ACHN (cell line): Measurements from ENCODE around the gene KCNB1.

ENCODE experiments used
- DNase-seq: peaks from one replicate; pipeline ENCODE4 v3.0.0-alpha.2; 2015
- in situ Hi-C: cut with HindIII; loops from 2 replicates; pipeline ENCODE4 v1.10.0; 2017; ENCODE audit warnings: low sequenced_read_pairs, low pct_ligation_motif_present, low pct_unique_long_range_greater_than_20kb

KCNB1 gene

DNA sequence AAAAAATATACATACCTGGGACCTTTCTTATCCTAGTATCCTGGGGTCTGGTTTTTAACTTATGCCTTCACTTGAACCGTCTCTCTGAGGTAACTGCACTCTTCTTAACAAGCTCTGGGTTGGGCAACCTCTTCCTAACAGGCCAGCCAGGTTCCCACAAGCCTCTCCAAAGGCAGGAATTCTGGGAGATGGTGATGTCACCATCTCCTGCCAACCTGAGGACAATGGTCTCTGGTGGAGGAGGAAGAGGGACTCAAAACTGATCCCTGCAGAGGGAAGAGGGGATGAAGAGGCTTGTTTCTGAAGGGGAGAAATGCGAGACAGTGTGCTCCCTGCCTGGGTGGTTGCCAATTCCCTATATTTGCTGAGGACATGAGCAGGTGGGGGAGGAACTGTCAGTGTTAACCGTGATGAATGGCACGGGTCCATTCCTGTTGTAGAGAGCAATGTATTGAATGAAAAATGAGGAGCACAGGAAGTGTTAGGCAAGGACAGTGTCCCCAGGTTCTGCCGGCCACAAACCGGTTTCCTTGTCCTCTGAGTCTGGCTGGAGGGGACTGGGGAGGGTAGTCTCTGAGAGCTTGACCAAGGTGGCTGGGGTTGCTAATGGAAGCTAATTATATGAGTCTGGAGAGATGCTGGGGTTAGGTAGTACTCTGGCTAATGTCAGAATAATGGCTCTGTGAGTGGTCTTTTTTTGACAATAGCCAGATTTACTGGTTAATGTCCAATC, 95.5 kb downstream of the KCNB1 start:
- DNase-seq, result no peak
- in situ Hi-C loops, result no loop called here

DNA sequence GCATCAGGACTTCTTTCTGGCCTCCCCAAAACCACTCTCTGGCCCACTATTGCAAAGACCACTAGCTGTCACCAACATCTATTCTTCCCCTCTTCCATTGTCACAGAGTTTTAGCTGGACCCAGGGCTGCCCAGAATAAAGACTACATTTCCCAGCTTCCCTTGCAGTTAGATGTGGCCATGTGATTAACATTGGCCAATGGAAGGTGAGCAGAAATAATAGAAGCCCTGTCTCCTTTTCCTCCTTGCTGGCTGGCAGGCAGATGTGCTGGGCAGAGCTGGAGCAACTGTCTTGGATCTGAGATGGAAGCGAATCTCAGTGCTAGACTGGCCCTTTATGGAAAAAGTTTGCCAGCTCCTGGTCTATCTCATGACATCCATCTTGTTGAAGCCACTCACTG, 97.0 kb downstream of the KCNB1 start:
- peak; percentile 26 for DNase-seq
- in situ Hi-C loops, result no loop called here

DNA sequence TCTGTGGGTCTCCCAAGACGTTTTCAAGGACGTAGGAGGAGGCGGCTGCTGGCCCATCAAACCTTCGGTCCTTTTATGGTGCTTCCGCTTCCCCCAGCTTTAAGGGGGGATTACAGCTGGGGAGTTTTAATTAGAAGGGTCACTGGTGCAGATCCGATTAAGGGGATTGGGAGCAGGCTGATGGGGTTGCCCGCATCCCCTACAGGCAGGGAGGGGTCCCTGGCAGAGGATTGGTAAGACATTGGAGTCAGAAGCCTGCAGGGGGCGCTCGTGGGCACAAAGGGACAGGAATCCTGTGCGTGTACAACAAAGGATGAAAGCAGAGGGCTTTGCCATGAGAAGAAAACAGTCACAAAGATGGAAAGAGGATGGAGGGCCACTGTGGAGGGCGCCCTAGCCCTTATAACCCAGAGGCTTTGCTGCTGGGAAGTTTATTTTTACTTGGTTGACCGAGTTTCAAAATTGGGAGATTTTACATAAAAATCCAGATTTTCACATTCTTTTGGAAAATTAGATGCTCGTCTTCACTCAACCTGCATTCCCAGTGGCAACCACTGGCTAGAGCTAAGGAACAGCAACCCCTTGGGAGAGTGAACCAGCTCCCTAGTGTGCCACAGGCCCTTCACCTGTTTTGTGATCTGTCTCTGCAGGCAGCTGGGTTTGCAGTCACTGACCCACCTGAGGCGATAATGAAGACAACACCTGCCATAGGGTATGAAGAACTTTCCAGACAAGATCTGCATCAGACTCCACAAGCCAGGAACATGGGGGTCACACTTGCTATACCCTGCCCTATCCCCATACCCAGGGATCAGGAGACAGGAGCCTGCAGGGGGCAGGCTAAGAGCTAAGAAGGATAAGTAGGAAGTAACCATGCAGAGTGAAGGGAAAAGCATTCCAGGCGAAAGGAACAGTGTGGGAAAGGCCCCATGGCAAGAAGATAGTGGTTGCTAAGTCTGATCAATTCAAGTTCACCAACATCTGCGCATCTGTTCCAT, 97.7 kb downstream of the KCNB1 start:
- DNase-seq, result peak; percentile 68
- in situ Hi-C loops, result no loop called here

DNA sequence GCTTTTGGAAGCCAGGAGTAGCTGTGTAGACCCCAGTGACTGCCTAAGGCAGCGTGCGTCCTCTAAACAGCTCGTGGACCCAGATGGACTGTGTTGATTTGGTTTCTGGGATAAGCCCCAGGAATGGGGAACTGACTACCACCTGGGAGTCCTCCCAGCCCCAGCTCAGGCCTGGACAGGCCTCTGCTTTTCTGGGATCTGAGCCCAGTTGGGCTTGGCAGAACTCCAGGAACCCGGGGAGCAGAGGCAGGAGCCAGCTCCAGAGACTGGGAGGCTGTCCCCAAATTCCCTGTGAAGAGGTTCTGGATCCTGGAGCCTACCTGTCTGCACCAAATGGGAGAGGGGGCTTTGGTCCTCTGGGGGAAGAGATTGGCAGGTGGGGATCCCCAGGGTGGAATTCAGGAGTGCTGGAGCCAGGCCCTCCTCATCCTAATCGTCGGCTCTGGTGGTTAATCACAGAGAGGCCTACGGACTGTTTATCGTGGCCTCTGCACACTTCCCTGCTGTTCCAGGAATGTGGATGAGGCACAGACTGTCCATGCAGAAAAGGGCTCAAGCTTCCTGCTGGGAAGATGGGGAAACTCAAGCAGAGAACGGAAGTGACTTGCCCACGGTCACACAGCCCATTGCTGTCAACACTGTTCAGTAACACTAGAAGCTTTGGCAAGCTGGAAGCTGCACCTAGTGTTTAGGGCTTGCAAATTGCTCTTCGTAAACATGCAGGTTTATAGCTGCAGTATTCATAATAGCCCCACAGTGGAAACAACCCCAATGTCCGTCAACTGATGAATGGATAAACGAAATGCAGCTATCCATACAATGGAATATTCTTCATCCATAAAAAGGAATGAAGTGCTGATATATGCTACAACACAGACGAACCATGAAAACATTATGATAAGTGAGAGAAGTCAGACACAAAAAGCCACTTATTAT, 100.6 kb downstream of the KCNB1 start:
- in situ Hi-C loops, result no loop called here
- peak; percentile 66 for DNase-seq

DNA sequence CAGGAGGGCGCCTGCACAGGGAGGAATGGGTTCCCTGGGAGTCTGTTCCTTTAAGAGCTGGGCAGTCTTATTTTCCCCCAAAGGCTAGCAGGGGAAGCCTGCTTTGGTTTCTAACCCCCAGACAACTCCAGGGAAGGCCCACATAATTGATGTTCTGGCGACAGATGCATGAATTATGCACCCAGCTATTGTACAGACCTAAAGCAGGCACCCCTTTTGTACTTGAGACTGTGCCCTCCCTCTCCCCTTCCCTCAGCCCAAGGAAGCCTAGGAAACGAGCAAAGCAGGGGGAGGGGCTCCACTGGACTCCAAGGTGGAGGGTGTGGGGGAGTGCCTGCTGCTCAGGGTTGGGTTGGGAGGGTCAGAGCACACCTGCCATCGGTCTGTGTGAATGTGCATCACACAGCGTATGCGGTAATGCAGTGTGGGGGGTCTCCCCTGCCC, 102.1 kb downstream of the KCNB1 start:
- in situ Hi-C loops, result no loop called here
- no peak for DNase-seq

DNA sequence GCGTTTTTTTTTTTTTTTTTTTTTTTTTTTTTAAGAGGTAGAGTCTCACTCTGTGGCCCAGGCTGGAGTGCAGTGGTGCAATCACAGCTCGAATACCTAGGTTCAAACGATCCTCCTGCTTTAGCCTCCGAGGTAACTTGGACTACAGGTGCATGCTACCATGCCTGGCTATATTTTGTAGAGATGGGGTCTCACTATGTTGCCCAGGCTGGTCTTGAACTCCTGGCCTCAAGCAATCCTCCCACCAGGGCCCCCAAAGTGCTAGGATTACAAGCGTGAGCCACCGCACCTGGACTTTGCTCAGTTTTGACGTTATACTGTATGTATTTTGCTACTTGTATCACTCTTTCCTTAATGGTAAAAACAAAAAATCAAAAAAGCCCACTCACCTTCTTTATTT, 103.1 kb downstream of the KCNB1 start:
- in situ Hi-C loops, result no loop called here
- DNase-seq, result no peak

DNA sequence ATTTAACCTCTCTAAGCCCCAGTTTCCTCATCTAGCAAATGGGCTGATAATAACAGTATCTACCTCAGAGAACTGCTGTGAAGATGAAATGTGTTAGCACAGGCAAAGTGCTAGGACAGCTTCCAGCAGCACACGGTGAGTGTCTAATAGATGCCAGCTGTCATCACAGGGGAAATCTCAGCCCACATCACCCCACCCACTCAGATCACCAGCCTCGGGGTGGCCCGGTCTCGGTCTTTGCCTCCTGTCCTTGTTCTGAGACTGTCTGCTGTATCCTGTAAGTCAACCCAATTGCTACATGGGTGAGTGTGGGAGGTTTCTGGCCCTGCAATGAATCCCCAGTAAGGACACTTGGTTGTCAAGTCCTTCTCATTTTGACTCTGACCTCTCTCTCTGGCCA, 105.1 kb downstream of the KCNB1 start:
- no peak for DNase-seq
- in situ Hi-C loops, result no loop called here

DNA sequence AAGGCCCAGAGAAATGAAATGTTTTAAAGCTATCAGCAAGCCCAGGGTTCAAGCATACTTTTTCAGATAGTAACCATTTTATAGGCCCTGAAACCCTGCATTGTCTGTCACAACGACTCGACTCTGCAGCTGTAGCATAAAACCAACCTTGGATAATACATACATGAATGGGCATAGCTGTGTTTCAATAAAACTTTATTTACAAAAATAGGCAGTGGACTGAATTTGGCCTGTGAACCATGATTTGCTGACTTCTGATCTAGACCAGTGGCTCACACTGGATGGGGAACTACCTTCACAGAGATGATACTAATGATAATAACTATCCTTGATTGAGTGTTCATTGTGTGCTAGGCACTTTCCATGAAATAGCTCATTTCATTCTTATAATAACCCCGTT, 107.3 kb downstream of the KCNB1 start:
- DNase-seq, result no peak
- in situ Hi-C loops, result no loop called here

DNA sequence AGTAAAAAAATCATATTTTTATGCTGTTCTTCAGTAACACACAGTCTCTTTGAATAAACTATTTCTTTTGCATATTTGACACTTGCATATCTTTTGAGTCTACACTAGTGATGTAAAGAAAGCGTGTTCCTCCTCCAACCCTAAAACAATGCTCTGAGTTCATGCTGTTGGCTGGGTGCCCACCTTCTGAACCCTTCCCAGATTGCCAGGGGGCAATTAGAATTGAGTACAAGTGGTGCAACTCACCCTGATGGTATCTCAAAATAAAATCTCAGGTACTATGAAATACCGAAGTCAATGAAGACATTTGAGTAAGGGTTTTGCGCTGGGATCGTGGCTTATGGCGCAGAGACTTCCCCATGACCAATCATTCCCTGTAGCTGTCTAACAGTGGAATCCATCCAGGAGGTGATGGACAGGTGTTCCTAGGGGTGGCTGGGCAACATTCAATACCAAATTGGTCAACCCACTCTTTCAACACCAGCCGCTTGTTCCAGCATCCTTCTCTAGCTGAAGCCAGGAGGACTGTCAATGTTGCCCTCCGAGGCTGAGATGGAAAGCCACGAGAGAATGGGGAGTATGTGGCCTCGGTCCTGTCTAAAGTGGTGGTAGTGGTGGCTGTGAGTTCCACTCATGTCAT, 110.3 kb downstream of the KCNB1 start:
- in situ Hi-C loops, result no loop called here
- no peak for DNase-seq

DNA sequence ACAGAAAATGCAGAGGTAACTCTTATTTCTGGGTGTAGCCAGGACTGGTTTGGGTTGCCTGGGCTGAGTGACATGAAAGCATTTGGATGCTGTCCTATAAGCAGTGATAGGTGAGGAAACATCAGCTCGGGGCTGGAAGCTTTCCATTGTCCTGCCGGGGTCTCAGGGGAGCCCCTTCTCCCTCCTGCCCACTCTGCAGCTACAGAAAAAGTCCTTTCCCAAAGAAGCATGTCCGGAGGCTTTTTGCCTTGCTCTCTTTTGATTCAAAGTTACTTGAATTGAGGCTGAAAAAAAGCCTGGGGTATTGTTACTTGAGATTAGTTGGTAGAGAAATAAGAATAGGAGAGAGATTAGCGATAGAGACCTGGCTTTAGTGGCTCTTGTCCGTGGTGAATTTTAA, 113.9 kb downstream of the KCNB1 start:
- DNase-seq, result no peak
- in situ Hi-C loops, result no loop called here

DNA sequence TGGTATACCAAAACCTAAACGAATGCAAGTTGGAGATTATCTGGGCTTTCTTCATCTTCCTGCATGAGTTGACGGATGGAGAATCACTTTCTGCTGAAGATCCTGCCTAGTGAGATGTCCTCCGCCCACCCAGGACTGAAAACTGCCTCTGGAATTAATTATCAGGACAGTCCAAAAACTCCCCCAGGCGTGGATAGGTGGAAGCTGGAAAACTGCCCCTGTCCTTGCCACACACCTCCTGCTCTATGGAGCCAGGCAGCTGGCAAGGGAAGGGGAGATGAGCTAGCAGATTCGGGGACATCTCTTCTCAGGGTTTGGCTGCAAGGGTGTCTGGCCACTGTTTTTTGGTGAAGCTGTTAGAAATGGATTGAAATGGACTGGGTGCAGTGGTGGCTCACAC, 115.4 kb downstream of the KCNB1 start:
- in situ Hi-C loops, result no loop called here
- no peak for DNase-seq

DNA sequence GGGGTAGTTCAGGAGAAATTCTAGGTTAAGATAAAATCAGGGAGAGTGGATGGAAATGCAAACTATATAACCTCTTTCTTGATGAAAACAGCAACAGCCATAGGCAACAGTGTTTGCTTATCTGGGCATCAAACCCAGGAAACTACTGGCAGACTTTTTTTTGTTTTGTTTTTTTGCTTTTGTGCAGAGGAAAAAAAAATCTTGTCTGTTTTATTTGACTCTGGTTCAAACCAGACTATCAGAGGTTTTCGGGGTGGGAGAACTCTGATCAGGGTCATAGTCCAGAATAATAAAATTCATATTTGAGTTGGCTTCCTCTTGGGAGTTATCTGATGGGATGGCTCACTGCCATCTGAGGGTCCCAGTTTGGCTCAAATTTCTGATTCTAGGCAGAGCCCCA, 115.8 kb downstream of the KCNB1 start:
- in situ Hi-C loops, result no loop called here
- DNase-seq, result no peak

DNA sequence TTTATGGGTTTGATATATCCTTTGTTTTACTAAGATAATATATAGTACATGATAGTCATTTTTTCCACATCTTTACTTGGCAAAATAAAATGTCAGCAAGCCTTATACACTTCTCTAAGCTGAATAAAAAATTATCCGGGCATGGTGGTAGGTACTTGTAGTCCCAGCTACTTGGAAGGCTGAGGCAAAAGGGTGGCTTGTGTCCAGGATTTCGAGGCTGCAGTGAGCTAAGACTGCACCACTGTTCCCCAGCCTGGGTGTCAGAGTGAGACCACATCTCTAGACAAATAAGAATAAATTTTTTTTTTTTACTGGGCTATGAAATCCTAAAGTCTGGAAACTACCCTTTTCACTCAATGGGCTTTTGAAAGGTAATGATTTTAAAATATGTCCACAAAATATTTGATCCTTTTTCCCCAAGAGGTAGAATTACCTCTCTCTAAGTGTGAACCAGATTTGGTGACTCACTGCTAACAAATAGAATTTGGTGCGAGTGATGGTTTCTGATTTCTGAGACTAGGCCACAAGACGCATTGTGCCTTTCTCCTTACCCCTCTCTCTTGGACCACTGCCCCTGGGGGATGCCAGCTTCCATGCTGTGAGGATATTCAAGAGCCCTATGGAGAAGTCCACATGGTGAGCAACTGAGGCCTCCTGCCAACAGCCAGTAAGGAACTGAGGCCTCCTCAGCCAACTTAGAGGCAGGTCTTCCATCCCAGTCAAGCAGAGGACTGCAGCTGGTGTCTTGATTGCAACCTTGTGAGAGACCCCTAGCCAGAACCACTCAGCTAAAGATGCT, 120.4 kb downstream of the KCNB1 start:
- in situ Hi-C loops, result no loop called here

DNA sequence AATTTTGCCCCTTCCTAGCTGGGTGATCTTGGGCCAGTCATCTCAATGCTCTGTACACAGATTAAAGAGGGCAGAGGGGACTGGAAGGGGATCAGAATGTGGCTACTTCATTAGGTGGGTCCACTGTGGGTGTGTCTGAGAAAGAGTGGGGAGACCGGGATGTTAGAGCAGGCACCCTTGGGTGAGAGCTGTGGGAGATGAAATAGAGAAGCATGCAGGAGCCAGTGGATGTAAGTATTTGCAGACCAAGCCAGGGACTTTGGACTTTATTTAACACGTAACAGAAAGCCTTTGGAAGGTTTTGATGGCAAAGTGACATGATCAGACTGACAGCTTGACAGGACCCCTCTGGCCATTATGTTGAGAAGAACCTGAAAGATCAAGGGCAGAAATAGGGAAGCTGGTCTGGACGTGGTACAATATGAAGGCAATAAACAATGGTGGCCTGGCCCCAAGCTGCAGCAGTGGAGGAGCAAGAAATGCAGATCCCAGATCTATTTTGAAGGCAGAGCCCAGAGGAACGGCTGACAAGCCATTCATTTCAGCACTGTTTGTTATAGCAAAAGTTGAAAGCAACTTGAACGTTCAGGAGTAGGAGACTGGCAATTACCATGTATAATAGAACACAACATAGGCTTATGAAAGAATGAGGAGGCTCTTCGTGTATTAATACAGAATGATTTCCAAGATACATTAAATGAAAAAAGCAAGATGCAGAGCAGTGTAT, 122.1 kb downstream of the KCNB1 start:
- in situ Hi-C loops, result no loop called here
- DNase-seq, result no peak

More for the DNA sequence above, 120.4 kb downstream of the KCNB1 start:
- no peak for DNase-seq

DNA sequence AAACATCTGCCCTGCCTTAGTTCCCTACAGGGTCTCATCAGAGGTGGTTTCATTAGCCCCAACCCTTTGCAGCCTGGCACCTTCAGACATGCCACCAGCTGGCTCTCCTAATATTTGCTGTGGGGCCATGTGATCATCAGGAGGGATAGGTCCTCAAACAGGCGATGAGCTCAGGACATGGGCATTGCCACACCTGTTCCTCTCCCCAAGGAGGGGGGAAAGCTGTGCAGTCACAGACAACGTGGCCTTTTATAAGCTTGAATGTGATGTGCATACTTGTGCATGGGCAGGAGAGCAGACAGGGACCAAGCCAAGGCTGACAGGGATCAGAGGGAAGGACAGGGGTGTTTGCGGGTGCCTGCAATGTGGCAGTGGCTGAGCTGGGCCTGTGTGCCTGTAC, 125.8 kb downstream of the KCNB1 start:
- DNase-seq, result no peak
- in situ Hi-C loops, result no loop called here

DNA sequence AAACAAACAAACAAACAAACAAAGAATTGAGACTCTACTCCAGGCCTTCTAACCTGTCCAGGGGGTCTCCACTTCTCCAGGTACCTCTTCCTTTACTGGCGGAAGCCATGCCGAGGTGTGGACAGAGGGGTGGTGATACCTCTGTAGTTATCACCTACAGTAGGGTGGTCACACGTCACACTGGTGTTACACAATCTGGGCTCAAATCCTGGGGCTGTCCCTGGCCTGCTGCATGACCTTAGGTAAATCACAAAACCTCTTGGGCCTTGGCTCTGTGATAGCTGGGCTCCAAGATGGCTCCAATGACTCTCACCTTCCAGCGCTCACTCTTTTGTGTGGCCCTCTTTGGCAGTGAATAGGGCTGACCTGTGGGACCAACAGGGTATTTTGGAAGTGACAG, 127.8 kb downstream of the KCNB1 start:
- no peak for DNase-seq
- in situ Hi-C loops, result no loop called here

DNA sequence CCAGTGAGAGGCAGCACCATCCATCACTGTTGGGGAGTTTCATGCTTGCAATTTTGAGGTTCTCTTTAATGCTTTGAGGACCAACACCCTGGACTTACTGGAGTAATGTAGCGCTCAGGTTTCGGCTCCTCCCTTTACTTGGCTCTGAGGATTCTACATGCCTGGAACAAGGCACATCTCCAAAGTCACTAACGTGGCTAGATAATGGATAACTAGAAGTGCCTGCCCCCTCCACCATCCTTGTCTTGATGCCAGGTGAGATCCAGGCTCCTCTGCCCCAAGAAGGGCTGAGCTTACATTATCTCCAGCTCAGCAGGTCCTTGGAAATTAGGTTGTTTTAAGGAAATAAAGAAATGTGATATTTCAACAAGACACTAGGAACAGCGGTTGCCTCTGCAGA, 129.1 kb downstream of the KCNB1 start:
- DNase-seq, result no peak
- in situ Hi-C loops, result no loop called here
